ENCODE measurements around the gene MZT2B. TPM values are rescaled to one million over a fixed set of nuclear protein-coding genes. Genes with fewer than 3 reads are reported as not detected.
A peak's percentile ranks its signal among the peaks of the same experiment; 100 is the strongest.
"Not testable (repeated sequence)": the region's sequence is repeated elsewhere in the genome, so short reads cannot be mapped to it uniquely, and the experiment has no call there.

Gene MZT2B
- total and polyA plus RNA-seq, 2 of the 13 experiments (the other 11 are each of a cell fraction or from before 2014, with no cell fraction given) = 253 to 410 TPM

GRCh38 chr2:130202518-130202917 is 20.5 kb downstream of the MZT2B start:
- H3K4me1 ChIP-seq (ENCODE audit: insufficient read depth, low read length); intact Hi-C loops (cut with micrococcal nuclease; ENCODE audit: unreplicated experiment); H3K36me3 ChIP-seq (replicated peaks in 1 of 2; ENCODE audit: control insufficient read depth in 1 of 2, insufficient read depth in 2 of 2, low read length in 2 of 2); H3K9me3 ChIP-seq (ENCODE audit: low read length); H2AFZ ChIP-seq (ENCODE audit: low read length); H3K27ac ChIP-seq (ENCODE audit: extremely low read length, insufficient read depth, low read length); in situ Hi-C loops (cut with HindIII; ENCODE audit: extremely low pct_ligation_motif_present, low pct_unique_long_range_greater_than_20kb); POLR2A ChIA-PET; CTCF ChIA-PET (ENCODE audit: low intra/inter-chr PET ratio, low total read pairs); H4K20me1 ChIP-seq (ENCODE audit: insufficient read depth, low read length); FAIRE-seq; H3K9ac ChIP-seq (ENCODE audit: insufficient read depth, low read depth, low read length); H3K27me3 ChIP-seq (ENCODE audit: control insufficient read depth in 1 of 2, insufficient read depth in 2 of 2, low read length in 2 of 2); H3K79me2 ChIP-seq (ENCODE audit: insufficient read depth, low read length); H3K4me3 ChIP-seq (replicated peaks in 1 of 3; ENCODE audit: insufficient read depth in 1 of 3, low read depth in 2 of 3, low read length in 3 of 3); BruUV-seq (replicated peaks); TF ChIP-seq NR2F6 (IDR thresholded peaks at IDR 0.05): not testable (repeated sequence)
- ATAC-seq (peak; percentile 93), DNase-seq (ENCODE audit: low spot score) (peak; percentile 43)
- H3K4me2 ChIP-seq (ENCODE audit: low read depth, low read length) = 0 out of 2 replicates have a peak overlapping the region, but pooled peaks have one; percentile 0
- TF ChIP-seq POGK (CRISPR knock-in tag; conservative IDR thresholded peaks at IDR 0.05) (peak; percentile 85), HOXA3 (CRISPR knock-in tag; IDR thresholded peaks at IDR 0.05) (peak; percentile 17; the same call in 1 of the 2 replicates), STAG1 (CRISPR knock-in tag; IDR thresholded peaks at IDR 0.05) (peak; percentile 17; the same call in 1 of the 2 replicates), ZNF687 (CRISPR knock-in tag; IDR thresholded peaks at IDR 0.05) (0 out of 2 replicates have a peak, but pooled peaks have one; percentile 9), NR2F6 (CRISPR knock-in tag; IDR thresholded peaks at IDR 0.05) (0 out of 2 replicates have a peak, but pooled peaks have one; percentile 15), CBX5 (CRISPR knock-in tag; IDR thresholded peaks at IDR 0.05; ENCODE audit: borderline replicate concordance) (0 out of 2 replicates have a peak, but pooled peaks have one; percentile 30), CTCF (CRISPR knock-in tag; IDR thresholded peaks at IDR 0.05) (peak; percentile 32; the same call in 1 of the 2 replicates)
- WGBS (ENCODE audit: low lambda C conversion rate) = 0% methylated on average over 3 of the region's 7 CpGs

GRCh38 chr2:130203150-130203549 is 21.1 kb downstream of the MZT2B start:
- CTCF ChIA-PET (ENCODE audit: low intra/inter-chr PET ratio, low total read pairs); DNase-seq (ENCODE audit: low spot score); H3K4me3 ChIP-seq (replicated peaks in 1 of 3; ENCODE audit: insufficient read depth in 1 of 3, low read depth in 2 of 3, low read length in 3 of 3); H3K36me3 ChIP-seq (replicated peaks in 1 of 2; ENCODE audit: control insufficient read depth in 1 of 2, insufficient read depth in 2 of 2, low read length in 2 of 2); H3K4me2 ChIP-seq (ENCODE audit: low read depth, low read length); FAIRE-seq; H3K27me3 ChIP-seq (ENCODE audit: control insufficient read depth in 1 of 2, insufficient read depth in 2 of 2, low read length in 2 of 2); POLR2A ChIA-PET; H3K27ac ChIP-seq (ENCODE audit: extremely low read length, insufficient read depth, low read length); H4K20me1 ChIP-seq (ENCODE audit: insufficient read depth, low read length); H3K79me2 ChIP-seq (ENCODE audit: insufficient read depth, low read length); in situ Hi-C loops (cut with HindIII; ENCODE audit: extremely low pct_ligation_motif_present, low pct_unique_long_range_greater_than_20kb); H3K9me3 ChIP-seq (ENCODE audit: low read length); intact Hi-C loops (cut with micrococcal nuclease; ENCODE audit: unreplicated experiment); H3K4me1 ChIP-seq (ENCODE audit: insufficient read depth, low read length); H2AFZ ChIP-seq (ENCODE audit: low read length); BruUV-seq (replicated peaks); H3K9ac ChIP-seq (ENCODE audit: insufficient read depth, low read depth, low read length): not testable (repeated sequence)
- peak; percentile 64 for ATAC-seq
- WGBS (ENCODE audit: low lambda C conversion rate) = 31% methylated on average over 1 of the region's 3 CpGs

Measured in HepG2 (cell line).